ENCODE results near the gene LZTS3. TPM values are rescaled to one million over a fixed set of nuclear protein-coding genes. Genes with fewer than 3 reads are reported as not detected.

The LZTS3 gene
- total RNA-seq, 1 experiment from 2014 or later: 32.6 TPM

DNA sequence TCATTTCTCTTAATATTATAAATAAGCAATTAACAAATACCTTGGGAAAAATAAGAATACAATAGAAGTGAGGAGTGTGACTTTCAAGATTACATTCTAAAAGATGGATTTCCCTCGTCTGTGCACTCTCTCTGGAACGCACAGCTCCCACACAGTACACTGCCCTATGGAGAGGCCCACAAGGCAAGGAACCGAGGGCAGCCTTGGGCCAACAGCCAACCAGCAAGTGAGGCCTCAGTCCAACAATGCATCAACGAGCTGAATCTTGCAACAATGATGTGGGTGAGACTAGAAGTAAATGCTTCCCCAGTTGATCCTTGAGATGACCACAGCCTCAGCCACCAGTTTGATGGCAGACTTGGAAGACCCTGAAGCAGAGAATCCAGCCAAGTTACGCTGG lies 54.3 kb downstream of the LZTS3 start:
- POLR2A ChIA-PET: no interaction called here
- CTCF ChIA-PET: interaction anchor here (0.5 to 1.1 kb wide), 3 partner anchors 10 to 136 kb away, joined by 3 to 4 read pairs (median 3); no protein-coding TSS in a partner anchor
- H3K36me3 Mint-ChIP-seq: peaks cover 35% of the 10 kb centered on the region
- H3K9me3 Mint-ChIP-seq: peaks cover 20% of the 10 kb centered on the region
- TF ChIP-seq FOXP1 (CRISPR knock-in tag; IDR thresholded peaks at IDR 0.05; ENCODE audit: borderline replicate concordance): no peak
- TF ChIP-seq, protein P1, sequence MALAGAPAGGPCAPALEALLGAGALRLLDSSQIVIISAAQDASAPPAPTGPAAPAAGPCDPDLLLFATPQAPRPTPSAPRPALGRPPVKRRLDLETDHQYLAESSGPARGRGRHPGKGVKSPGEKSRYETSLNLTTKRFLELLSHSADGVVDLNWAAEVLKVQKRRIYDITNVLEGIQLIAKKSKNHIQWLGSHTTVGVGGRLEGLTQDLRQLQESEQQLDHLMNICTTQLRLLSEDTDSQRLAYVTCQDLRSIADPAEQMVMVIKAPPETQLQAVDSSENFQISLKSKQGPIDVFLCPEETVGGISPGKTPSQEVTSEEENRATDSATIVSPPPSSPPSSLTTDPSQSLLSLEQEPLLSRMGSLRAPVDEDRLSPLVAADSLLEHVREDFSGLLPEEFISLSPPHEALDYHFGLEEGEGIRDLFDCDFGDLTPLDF (CRISPR knock-in tag; IDR thresholded peaks at IDR 0.05): no peak
- no peak for TF ChIP-seq JUN (CRISPR knock-in tag; IDR thresholded peaks at IDR 0.05)
- no peak for TF ChIP-seq ZNF263 (CRISPR knock-in tag; IDR thresholded peaks at IDR 0.05; ENCODE audit: low read depth)
- no peak for TF ChIP-seq HMGXB4 (CRISPR knock-in tag; IDR thresholded peaks at IDR 0.05)
- TF ChIP-seq, protein P2, sequence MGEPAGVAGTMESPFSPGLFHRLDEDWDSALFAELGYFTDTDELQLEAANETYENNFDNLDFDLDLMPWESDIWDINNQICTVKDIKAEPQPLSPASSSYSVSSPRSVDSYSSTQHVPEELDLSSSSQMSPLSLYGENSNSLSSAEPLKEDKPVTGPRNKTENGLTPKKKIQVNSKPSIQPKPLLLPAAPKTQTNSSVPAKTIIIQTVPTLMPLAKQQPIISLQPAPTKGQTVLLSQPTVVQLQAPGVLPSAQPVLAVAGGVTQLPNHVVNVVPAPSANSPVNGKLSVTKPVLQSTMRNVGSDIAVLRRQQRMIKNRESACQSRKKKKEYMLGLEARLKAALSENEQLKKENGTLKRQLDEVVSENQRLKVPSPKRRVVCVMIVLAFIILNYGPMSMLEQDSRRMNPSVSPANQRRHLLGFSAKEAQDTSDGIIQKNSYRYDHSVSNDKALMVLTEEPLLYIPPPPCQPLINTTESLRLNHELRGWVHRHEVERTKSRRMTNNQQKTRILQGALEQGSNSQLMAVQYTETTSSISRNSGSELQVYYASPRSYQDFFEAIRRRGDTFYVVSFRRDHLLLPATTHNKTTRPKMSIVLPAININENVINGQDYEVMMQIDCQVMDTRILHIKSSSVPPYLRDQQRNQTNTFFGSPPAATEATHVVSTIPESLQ (CRISPR knock-in tag; IDR thresholded peaks at IDR 0.05): no peak
- no peak for TF ChIP-seq ZNF121 (CRISPR knock-in tag; IDR thresholded peaks at IDR 0.05)
- TF ChIP-seq, protein P3, sequence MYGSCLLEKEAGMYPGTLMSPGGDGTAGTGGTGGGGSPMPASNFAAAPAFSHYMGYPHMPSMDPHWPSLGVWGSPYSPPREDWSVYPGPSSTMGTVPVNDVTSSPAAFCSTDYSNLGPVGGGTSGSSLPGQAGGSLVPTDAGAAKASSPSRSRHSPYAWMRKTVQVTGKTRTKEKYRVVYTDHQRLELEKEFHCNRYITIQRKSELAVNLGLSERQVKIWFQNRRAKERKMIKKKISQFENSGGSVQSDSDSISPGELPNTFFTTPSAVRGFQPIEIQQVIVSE (CRISPR knock-in tag; IDR thresholded peaks at IDR 0.05; ENCODE audit: borderline replicate concordance): no peak
- no peak for TF ChIP-seq FOXK1 (CRISPR knock-in tag; IDR thresholded peaks at IDR 0.05)
- TF ChIP-seq ZNF138 (CRISPR knock-in tag; conservative IDR thresholded peaks at IDR 0.05): no peak
- no peak for TF ChIP-seq ZNF219 (CRISPR knock-in tag; IDR thresholded peaks at IDR 0.05; ENCODE audit: borderline replicate concordance)
- no peak for TF ChIP-seq HMGA2 (CRISPR knock-in tag; IDR thresholded peaks at IDR 0.05)
- no peak for TF ChIP-seq ATF2 (CRISPR knock-in tag; IDR thresholded peaks at IDR 0.05; ENCODE audit: borderline replicate concordance, low read depth)
- TF ChIP-seq, protein P4, sequence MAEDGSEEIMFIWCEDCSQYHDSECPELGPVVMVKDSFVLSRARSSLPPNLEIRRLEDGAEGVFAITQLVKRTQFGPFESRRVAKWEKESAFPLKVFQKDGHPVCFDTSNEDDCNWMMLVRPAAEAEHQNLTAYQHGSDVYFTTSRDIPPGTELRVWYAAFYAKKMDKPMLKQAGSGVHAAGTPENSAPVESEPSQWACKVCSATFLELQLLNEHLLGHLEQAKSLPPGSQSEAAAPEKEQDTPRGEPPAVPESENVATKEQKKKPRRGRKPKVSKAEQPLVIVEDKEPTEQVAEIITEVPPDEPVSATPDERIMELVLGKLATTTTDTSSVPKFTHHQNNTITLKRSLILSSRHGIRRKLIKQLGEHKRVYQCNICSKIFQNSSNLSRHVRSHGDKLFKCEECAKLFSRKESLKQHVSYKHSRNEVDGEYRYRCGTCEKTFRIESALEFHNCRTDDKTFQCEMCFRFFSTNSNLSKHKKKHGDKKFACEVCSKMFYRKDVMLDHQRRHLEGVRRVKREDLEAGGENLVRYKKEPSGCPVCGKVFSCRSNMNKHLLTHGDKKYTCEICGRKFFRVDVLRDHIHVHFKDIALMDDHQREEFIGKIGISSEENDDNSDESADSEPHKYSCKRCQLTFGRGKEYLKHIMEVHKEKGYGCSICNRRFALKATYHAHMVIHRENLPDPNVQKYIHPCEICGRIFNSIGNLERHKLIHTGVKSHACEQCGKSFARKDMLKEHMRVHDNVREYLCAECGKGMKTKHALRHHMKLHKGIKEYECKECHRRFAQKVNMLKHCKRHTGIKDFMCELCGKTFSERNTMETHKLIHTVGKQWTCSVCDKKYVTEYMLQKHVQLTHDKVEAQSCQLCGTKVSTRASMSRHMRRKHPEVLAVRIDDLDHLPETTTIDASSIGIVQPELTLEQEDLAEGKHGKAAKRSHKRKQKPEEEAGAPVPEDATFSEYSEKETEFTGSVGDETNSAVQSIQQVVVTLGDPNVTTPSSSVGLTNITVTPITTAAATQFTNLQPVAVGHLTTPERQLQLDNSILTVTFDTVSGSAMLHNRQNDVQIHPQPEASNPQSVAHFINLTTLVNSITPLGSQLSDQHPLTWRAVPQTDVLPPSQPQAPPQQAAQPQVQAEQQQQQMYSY (CRISPR knock-in tag; IDR thresholded peaks at IDR 0.05): no peak
- TF ChIP-seq FOXJ3 (CRISPR knock-in tag; IDR thresholded peaks at IDR 0.05; ENCODE audit: borderline replicate concordance): no peak
- TF ChIP-seq NR1H2 (CRISPR knock-in tag; IDR thresholded peaks at IDR 0.05): no peak
- no peak for TF ChIP-seq NR3C1 (CRISPR knock-in tag; conservative IDR thresholded peaks at IDR 0.05; ENCODE audit: low read depth)
- TF ChIP-seq, protein P5, sequence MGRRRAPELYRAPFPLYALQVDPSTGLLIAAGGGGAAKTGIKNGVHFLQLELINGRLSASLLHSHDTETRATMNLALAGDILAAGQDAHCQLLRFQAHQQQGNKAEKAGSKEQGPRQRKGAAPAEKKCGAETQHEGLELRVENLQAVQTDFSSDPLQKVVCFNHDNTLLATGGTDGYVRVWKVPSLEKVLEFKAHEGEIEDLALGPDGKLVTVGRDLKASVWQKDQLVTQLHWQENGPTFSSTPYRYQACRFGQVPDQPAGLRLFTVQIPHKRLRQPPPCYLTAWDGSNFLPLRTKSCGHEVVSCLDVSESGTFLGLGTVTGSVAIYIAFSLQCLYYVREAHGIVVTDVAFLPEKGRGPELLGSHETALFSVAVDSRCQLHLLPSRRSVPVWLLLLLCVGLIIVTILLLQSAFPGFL (CRISPR knock-in tag; IDR thresholded peaks at IDR 0.05; ENCODE audit: borderline replicate concordance): no peak
- TF ChIP-seq, protein P6, sequence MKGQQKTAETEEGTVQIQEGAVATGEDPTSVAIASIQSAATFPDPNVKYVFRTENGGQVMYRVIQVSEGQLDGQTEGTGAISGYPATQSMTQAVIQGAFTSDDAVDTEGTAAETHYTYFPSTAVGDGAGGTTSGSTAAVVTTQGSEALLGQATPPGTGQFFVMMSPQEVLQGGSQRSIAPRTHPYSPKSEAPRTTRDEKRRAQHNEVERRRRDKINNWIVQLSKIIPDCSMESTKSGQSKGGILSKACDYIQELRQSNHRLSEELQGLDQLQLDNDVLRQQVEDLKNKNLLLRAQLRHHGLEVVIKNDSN (CRISPR knock-in tag; IDR thresholded peaks at IDR 0.05): no peak
- TF ChIP-seq AFF4 (CRISPR knock-in tag; IDR thresholded peaks at IDR 0.05; ENCODE audit: borderline replicate concordance): no peak
- H3K27ac Mint-ChIP-seq: no peak overlapping the region
- no peak overlapping the region for H3K4me3 Mint-ChIP-seq
- DNase-seq (ENCODE audit: low spot score): no peak
- peaks cover 3% of the 10 kb centered on the region; the same call in 1 of the 2 replicates for H3K27me3 Mint-ChIP-seq (ENCODE audit: low read depth)
- no peak for ATAC-seq
- H3K4me1 Mint-ChIP-seq: 0 out of 2 replicates have a peak, but pooled peaks cover 3% of the 10 kb centered on the region

Measured in WTC11 (cell line).